ENCODE data around the gene SH3BP4. TPM values are rescaled to one million over a fixed set of nuclear protein-coding genes. Genes with fewer than 3 reads are reported as not detected.

SH3BP4 gene
- total and polyA plus RNA-seq, 2 of the 13 experiments (the other 11 are each of a cell fraction or from before 2014, with no cell fraction given), result 34.6 to 99.1 TPM

GRCh38 chr2:234978466-234979203 lies 26.8 kb downstream of the SH3BP4 start:
- CTCF ChIA-PET (ENCODE audit: low intra/inter-chr PET ratio, low total read pairs), result no interaction called here
- Histone ChIP-seq H3K79me2 (ENCODE audit: insufficient read depth, low read length) (peaks cover 99% of the 10 kb centered on the region), H3K27me3 (ENCODE audit: control insufficient read depth in 1 of 2, insufficient read depth in 2 of 2, low read length in 2 of 2) (no peaks in the 10 kb centered on the region; a peak in 1 of 5 replicates), H3K27ac (ENCODE audit: extremely low read length, insufficient read depth, low read length) (peak overlapping the region; percentile 88), H4K20me1 (ENCODE audit: insufficient read depth, low read length) (peaks cover 81% of the 10 kb centered on the region; the same call in 1 of the 2 replicates), H2AFZ (ENCODE audit: low read length) (no peak overlapping the region), H3K9ac (ENCODE audit: insufficient read depth, low read depth, low read length) (peak overlapping the region; percentile 78), H3K36me3 (replicated peaks in 1 of 2; ENCODE audit: control insufficient read depth in 1 of 2, insufficient read depth in 2 of 2, low read length in 2 of 2) (peaks cover 5 to 14% of the 10 kb centered on the region in 2 experiments; a peak in 4 of 5 replicates), H3K4me3 (replicated peaks in 1 of 3; ENCODE audit: insufficient read depth in 1 of 3, low read depth in 2 of 3, low read length in 3 of 3) (peak overlapping the region; percentile 6 to 64 (median 19)), H3K4me1 (ENCODE audit: insufficient read depth, low read length) (peaks cover 99% of the 10 kb centered on the region), H3K4me2 (ENCODE audit: low read depth, low read length) (peak overlapping the region; percentile 96), H3K9me3 (ENCODE audit: low read length) (no peaks in the 10 kb centered on the region)
- FAIRE-seq (no peak), ATAC-seq (no peak), DNase-seq (ENCODE audit: low spot score) (peak; percentile 75)
- WGBS (ENCODE audit: low lambda C conversion rate), result 44% methylated on average over 22 of the region's 23 CpGs
- intact Hi-C loops (cut with micrococcal nuclease; ENCODE audit: unreplicated experiment) (loop anchor here (5.0 kb wide), 1 partner anchor 79 kb away; no protein-coding TSS in a partner anchor), in situ Hi-C loops (cut with HindIII; ENCODE audit: extremely low pct_ligation_motif_present, low pct_unique_long_range_greater_than_20kb) (no loop called here)
- TSS peak; percentile 58 for BruUV-seq (replicated peaks)
- POLR2A ChIA-PET, result interaction anchor here (0.6 to 10.4 kb wide), 13 partner anchors 9 to 304 kb away, joined by 3 to 268 read pairs (median 7); no protein-coding TSS in a partner anchor
- TF ChIP-seq ZNF230 (CRISPR knock-in tag; IDR thresholded peaks at IDR 0.05) (no peak), SOX5 (CRISPR knock-in tag; IDR thresholded peaks at IDR 0.05; ENCODE audit: borderline replicate concordance) (no peak), CC2D1A (CRISPR knock-in tag; IDR thresholded peaks at IDR 0.05) (no peak), ZNF749 (CRISPR knock-in tag; IDR thresholded peaks at IDR 0.05; ENCODE audit: borderline replicate concordance) (no peak), SAP130 (CRISPR knock-in tag; IDR thresholded peaks at IDR 0.05; ENCODE audit: low read depth) (peak; percentile 41; the same call in 1 of the 2 replicates), ZNF350 (CRISPR knock-in tag; IDR thresholded peaks at IDR 0.05; ENCODE audit: borderline replicate concordance, low read depth) (peak; percentile 42; the same call in 1 of the 2 replicates), DRAP1 (CRISPR knock-in tag; IDR thresholded peaks at IDR 0.05) (peak; percentile 2; the same call in 1 of the 2 replicates), ZNF687 (CRISPR knock-in tag; IDR thresholded peaks at IDR 0.05) (peak; percentile 75), AKAP8 (CRISPR knock-in tag; IDR thresholded peaks at IDR 0.05) (peak; percentile 68; the same call in 1 of the 2 replicates), ZNF710 (CRISPR knock-in tag; IDR thresholded peaks at IDR 0.05; ENCODE audit: borderline replicate concordance) (0 out of 2 replicates have a peak, but pooled peaks have one; percentile 49), HCFC1 (IDR thresholded peaks at IDR 0.05; ENCODE audit: low read depth, low read length) (no peak), ZKSCAN8 (CRISPR knock-in tag; IDR thresholded peaks at IDR 0.05; ENCODE audit: borderline replicate concordance) (no peak), HNF4A (CRISPR knock-in tag; IDR thresholded peaks at IDR 0.05) (peak; percentile 66), NFIB (CRISPR knock-in tag; IDR thresholded peaks at IDR 0.05; ENCODE audit: borderline replicate concordance) (no peak), ZNF234 (CRISPR knock-in tag; conservative IDR thresholded peaks at IDR 0.05) (no peak), FOXA3 (CRISPR knock-in tag; IDR thresholded peaks at IDR 0.05) (no peak; the same call in 1 of the 2 replicates)

Measured in HepG2 (cell line).